Measurements from ENCODE around the gene TMEM174. TPM values are rescaled to one million over a fixed set of nuclear protein-coding genes. Genes with fewer than 3 reads are reported as not detected.

TMEM174 gene
- total and polyA plus RNA-seq, 4 donors = not detected

DNA sequence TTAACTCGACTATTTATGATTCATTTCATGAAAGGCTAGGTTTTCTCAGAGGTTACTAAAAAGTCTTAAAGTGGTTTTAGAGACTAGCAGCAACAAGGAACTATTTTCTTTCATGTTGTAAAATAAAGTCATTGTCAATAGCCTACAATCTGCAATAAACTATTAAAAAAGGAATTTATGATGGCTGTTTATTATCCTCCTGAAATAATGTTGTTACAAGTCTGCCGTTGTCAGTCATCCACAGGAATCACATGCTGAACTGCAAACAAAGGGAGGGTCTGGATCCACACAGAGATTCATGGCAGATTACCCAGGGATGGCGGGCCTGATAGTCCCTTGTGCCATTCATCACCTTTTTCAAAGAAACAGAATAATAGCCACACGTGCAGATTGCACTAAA is 49.2 kb downstream of the TMEM174 start:
- Histone ChIP-seq H3K9me3 (ENCODE audit: control insufficient read depth in 4 of 4, low read length in 3 of 4) (no peaks in the 10 kb centered on the region), H3K4me1 (ENCODE audit: control insufficient read depth in 4 of 4, insufficient read depth in 4 of 4, low read length in 3 of 4) (no peaks in the 10 kb centered on the region), H3K27me3 (ENCODE audit: control insufficient read depth in 4 of 4, insufficient read depth in 4 of 4, low read length in 3 of 4) (peaks cover 0 to 10% (median 5%) of the 10 kb centered on the region in 4 donors), H3K9ac (ENCODE audit: low read depth in 1 of 2, low read length in 2 of 2) (no peak overlapping the region), H3K27ac (ENCODE audit: low read depth in 1 of 2, low read length in 2 of 2) (no peak overlapping the region), H3K36me3 (ENCODE audit: control insufficient read depth in 4 of 4, insufficient read depth in 3 of 4, low read depth in 1 of 4, low read length in 3 of 4) (no peaks in the 10 kb centered on the region), H3K4me3 (ENCODE audit: low read depth in 1 of 3, low read length in 3 of 3) (no peak overlapping the region)
- DNase-seq (ENCODE audit: low spot score) = no peak
- TF ChIP-seq HNF4G (IDR thresholded peaks at IDR 0.05) (no peak), GABPA (IDR thresholded peaks at IDR 0.05 in 1 of 2, conservative IDR thresholded peaks at IDR 0.05 in 1 of 2) (no peak), HNF4A (conservative IDR thresholded peaks at IDR 0.05) (no peak), YY1 (IDR thresholded peaks at IDR 0.05) (no peak), RAD21 (IDR thresholded peaks at IDR 0.05) (no peak), CTCF (IDR thresholded peaks at IDR 0.05; ENCODE audit: low read depth, low read length, missing input control) (no peak), ATF3 (IDR thresholded peaks at IDR 0.05) (no peak), ZBTB33 (IDR thresholded peaks at IDR 0.05) (no peak), EGR1 (IDR thresholded peaks at IDR 0.05; ENCODE audit: low read depth in 2 of 2) (no peak), NR2F2 (IDR thresholded peaks at IDR 0.05) (no peak), RXRA (IDR thresholded peaks at IDR 0.05) (no peak), FOXA1 (IDR thresholded peaks at IDR 0.05) (no peak), FOXA2 (IDR thresholded peaks at IDR 0.05) (no peak), TAF1 (conservative IDR thresholded peaks at IDR 0.05) (no peak), SP1 (IDR thresholded peaks at IDR 0.05) (no peak), JUND (IDR thresholded peaks at IDR 0.05) (no peak)
- TF ChIP-seq, protein P1, sequence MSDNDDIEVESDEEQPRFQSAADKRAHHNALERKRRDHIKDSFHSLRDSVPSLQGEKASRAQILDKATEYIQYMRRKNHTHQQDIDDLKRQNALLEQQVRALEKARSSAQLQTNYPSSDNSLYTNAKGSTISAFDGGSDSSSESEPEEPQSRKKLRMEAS (IDR thresholded peaks at IDR 0.05) = no peak
- TF ChIP-seq, protein P2, sequence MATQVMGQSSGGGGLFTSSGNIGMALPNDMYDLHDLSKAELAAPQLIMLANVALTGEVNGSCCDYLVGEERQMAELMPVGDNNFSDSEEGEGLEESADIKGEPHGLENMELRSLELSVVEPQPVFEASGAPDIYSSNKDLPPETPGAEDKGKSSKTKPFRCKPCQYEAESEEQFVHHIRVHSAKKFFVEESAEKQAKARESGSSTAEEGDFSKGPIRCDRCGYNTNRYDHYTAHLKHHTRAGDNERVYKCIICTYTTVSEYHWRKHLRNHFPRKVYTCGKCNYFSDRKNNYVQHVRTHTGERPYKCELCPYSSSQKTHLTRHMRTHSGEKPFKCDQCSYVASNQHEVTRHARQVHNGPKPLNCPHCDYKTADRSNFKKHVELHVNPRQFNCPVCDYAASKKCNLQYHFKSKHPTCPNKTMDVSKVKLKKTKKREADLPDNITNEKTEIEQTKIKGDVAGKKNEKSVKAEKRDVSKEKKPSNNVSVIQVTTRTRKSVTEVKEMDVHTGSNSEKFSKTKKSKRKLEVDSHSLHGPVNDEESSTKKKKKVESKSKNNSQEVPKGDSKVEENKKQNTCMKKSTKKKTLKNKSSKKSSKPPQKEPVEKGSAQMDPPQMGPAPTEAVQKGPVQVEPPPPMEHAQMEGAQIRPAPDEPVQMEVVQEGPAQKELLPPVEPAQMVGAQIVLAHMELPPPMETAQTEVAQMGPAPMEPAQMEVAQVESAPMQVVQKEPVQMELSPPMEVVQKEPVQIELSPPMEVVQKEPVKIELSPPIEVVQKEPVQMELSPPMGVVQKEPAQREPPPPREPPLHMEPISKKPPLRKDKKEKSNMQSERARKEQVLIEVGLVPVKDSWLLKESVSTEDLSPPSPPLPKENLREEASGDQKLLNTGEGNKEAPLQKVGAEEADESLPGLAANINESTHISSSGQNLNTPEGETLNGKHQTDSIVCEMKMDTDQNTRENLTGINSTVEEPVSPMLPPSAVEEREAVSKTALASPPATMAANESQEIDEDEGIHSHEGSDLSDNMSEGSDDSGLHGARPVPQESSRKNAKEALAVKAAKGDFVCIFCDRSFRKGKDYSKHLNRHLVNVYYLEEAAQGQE (IDR thresholded peaks at IDR 0.05) = no peak
- 39% methylated on average over 4 of the region's 4 CpGs for WGBS

Other genes starting within 250 kb of the TMEM174 start
- 10 to 100 TPM; 12.0 to 37.5 TPM for gene FCHO2, start 217.2 kb upstream of the TMEM174 start, total RNA-seq
- 1 to 10 TPM; 5.3 to 6.7 TPM for gene FCHO2, start 217.2 kb upstream of the TMEM174 start, polyA plus RNA-seq
- gene TMEM171, start 52.6 kb upstream of the TMEM174 start, total RNA-seq = 1 to 10 TPM in 1 of 2 donors, not detected in 1; 1.0 TPM
- 1 to 10 TPM; 1.4 to 2.1 TPM for gene TMEM171, start 52.6 kb upstream of the TMEM174 start, polyA plus RNA-seq